ENCODE results near the gene CBY2.

GRCh38 chr13:45691667-45692066 lies 10.5 kb upstream of the CBY2 start:
- TF ChIP-seq CTCF (IDR thresholded peaks at IDR 0.05) (no peak), POLR2A (IDR thresholded peaks at IDR 0.05) (no peak)
